GM21526 (cell line): ENCODE data around the gene PUSL1.

Source experiments
- ATAC-seq: cut with Tn5 transposase; IDR thresholded peaks from one replicate; pipeline ENCODE4 v1.9.1; 2021; ENCODE audit warnings: moderate library complexity; ENCODE audit not compliant: unreplicated experiment, low FRiP score

The PUSL1 gene

DNA sequence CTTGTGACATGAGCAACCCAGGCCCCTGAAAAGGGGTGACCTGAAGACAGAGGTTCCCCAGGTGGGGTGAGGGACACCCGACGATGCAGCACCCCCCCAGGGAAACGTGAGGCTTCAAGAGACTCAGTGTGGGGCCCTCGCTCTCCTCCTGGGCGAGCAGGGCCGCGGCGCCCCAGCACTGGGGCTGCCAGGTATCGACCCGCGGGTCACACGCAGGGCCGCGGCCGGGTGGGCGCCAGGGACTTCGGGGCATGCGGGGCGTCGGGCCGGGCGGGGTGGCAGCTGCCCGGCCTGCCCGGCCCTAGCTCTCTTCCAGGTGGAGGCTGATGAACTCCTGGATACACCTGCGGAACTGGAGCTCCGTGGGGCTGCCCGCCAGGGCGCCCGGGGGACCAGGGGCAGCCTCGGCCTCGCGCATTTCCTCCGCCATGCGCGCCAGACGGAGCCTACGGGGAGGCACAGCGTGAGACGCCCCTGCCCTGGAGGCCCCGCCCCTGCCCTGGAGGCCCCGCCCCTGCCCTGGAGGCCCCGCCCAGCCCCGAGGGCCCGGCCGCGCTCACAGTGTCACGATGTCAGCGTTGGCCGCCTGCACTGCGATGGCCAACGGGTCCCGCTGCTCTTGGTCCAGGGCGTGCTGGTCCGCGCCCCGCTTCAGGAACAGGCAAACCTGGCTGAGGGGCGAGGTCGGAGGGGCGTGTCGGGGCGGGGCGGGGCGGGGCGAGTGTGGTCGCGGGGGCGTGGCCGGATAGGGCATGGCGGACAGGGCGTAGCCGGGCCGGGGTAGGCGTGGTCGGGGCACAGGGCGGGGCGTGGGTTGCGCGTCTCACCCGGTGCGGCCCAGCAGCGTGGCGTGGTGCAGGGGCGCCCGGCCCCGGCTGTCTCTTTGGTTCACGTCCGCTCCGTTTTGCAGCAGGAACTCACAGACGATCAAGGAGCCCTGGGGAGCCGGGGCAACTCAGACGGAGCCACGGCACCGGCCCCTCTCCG lies 14.8 kb upstream of the PUSL1 start:
- ATAC-seq = no peak

GRCh38 chr1:1294250-1294890 lies 14.0 kb upstream of the PUSL1 start:
- ATAC-seq = no peak

DNA sequence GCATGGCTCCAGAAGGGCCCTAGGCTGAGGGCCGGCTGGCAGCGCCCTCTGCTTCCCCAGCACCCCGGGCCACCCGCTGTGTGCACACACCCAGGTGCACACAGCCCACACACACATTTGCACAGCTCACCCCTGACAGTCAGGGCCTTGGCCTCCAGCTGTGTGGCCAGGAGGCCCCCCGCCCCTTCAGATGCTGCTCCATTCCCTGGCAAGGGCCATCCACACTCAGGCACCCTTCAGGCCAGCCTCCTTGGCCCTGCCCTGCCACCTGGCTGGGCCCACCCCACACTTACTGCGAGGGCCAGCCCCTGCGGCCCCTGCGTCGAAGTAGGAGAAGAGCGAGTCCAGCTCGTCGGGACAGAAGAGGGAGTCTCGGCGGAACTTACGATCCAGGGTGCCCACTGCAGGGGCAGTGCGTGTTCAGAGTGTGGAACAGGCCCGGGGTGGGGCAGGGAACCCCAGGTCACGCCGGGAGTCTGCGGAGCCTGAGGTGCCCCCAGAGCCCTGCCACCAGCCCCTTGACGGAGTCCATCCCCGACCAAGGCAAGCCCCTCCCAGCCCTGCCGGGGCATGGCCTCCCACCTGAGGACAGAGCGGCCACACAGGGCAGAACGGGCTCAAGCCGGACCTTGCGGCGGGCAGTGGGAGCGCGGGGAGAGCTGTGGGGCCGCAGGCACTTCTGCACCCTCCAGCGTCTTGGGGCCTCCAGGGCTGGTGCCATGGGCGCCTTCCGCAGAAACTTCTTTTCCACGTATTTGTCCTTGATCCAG lies 13.1 kb upstream of the PUSL1 start:
- no peak for ATAC-seq

GRCh38 chr1:1296070-1297061 lies 12.0 kb upstream of the PUSL1 start:
- ATAC-seq = no peak

DNA sequence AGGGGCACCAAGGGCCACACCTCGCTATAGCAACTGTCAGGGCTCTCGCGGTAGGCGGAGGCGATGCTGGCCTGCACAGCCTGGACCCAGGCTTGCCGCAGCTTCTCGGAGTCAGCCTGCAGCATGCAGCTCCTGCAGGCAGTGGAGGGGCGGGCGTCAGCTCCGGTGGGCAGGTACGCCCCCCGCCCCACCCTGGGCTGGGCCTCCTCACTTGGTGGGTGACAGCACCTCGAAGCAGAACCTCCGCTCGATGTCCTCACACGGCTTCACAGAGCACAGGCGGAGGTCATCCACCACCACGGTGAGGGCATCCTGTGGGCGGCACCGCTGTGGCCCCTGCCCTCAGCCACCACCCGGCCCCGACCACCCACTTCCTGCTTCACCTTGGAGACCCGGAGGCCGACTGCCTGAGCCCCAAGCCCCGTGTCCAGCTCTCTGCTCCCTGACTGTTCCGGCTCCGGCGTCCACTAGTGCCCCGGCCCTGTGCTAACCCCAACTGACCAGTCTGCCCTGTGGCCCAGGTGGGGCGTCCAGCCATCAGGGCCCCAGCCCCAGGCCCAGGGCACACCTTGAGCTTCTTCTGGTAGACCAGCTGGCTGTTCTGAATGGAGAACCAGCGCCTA lies 10.5 kb upstream of the PUSL1 start:
- ATAC-seq = no peak

DNA sequence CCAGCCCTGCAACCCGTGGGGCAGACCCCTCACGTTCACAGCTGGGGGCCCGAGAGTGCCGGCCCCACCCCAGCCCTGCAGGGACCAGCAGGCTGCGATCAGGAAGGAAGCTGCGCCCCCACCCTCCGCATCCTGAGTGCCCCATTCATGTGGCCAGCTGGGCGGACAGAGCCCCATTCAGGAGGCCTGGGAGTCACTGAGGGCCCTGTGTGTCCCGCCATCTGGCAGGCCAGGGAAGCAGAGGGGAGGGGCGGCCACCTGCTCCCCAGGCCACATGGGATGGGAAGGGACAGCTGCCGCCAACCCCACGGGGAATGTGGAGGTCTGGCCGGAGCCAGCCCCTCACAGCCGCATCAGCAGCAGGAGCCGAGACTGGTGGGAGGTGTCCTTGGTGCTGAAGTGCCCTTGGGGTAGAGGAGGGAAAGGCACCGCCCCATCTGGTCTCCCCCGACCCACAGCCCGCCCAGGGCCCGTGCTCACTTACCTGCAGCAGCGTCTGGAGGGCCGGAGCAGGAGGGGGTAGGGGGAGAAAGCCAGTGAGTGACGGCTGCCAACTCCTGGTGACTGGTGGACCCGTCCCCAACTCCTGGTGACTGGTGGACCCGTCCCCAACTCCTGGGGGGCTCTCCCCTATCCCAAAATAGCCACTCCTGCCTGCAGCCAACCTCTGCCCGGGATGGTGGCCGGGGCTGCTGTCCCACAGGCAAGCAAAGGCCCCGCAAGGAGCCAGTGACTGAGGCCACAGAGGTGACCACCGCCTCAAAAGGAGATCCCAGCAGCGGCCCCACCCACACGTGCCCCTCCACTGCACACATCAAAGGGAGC lies 9.3 kb upstream of the PUSL1 start:
- no peak for ATAC-seq

DNA sequence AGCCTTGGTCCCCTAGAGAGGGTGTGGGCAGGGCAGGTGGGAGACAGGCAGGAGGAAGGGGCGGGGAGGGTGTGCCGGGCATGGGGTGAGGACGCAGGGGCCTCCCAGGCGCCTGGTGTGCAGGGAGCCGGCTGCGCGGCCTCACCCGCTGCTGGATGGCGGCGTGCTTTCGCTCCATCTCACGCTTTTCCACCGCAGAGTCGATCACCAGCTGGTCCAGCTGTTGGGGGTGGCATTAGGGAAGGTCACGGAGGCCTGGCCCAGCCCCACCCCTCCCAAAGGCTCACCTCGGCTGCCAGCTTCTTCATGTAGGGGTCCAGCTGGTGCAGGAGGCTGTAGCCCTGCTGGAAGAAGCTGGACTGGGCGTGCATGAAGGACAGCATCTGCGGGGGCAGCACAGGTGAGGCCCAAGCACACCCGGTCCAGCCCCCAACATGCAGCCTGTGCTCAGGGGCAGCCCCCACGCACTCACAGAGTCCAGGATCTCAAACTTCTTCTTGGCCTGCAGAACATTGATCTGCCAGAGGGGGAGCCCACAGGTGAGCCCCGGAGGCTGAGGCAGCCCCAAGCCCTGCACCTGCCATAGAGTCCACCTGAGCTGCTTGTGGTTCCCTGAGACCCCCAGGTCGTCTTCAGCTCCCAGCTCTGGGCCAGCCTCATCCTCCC lies 8.6 kb upstream of the PUSL1 start:
- ATAC-seq = no peak

DNA sequence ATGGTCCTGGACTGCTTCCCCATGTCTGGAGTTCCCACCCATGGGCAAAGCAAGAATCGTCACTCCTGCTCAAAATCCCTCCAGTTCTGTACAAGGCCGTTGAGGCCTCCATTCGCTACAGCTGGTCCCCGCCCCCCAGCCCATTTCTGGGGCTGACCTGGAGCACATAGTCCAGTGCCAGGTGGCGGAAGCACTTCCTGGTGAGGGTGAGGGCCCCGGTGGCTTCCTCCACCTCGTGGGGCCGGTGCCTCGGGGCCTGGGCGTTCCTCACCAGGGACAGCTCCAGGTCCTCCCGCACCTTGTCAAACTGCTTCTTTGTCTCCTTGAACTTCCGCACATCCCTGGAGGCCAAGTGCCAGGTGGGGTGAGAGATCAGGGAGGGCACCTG lies 8.1 kb upstream of the PUSL1 start:
- ATAC-seq = no peak

DNA sequence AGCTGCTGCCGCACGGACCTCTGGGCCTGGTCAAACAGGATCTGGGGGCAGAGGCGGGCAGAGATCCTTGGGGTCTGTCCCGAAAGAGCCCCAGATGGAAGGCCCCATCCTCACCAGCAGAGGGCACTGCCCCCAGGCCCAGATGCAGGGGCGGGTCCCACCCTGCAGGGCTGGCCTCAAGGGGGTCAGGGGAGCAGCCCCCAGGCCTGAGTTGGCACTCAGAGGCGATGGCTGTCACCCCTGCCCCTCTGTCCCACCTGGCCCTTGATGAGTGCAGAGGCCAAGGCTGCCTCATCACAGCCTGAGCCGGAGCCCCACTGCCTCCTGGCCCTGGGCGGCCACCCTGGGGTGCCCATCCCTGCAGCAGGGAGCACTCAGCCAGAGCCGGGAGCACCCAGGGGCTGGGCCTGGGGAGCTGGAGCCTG lies 6.4 kb upstream of the PUSL1 start:
- ATAC-seq = no peak

- ATAC-seq = no peak
These were observed 5.4 kb upstream of the PUSL1 start for GRCh38 chr1:1302951-1303509.

DNA sequence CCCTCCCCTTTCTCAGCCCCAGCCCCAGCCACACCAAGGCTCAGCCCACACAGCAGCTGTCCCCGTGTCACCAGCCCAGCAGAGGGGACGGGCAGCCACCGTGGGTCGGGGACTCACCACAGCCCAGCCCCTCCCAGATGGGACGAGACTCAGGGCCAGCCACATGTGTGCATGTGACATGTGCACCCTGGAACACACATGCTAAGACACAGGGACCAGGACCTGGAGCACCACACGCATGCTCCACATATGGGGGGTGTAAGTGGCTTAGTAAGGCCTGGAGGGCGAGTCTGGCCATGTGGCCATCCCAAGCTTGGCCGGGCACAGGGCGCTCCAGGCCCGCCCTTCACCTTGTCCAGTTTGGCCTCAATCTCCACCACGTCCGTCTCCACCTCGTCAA lies 4.7 kb upstream of the PUSL1 start:
- no peak for ATAC-seq

- ATAC-seq = no peak
These were observed 3.8 kb upstream of the PUSL1 start for GRCh38 chr1:1304331-1305299.

DNA sequence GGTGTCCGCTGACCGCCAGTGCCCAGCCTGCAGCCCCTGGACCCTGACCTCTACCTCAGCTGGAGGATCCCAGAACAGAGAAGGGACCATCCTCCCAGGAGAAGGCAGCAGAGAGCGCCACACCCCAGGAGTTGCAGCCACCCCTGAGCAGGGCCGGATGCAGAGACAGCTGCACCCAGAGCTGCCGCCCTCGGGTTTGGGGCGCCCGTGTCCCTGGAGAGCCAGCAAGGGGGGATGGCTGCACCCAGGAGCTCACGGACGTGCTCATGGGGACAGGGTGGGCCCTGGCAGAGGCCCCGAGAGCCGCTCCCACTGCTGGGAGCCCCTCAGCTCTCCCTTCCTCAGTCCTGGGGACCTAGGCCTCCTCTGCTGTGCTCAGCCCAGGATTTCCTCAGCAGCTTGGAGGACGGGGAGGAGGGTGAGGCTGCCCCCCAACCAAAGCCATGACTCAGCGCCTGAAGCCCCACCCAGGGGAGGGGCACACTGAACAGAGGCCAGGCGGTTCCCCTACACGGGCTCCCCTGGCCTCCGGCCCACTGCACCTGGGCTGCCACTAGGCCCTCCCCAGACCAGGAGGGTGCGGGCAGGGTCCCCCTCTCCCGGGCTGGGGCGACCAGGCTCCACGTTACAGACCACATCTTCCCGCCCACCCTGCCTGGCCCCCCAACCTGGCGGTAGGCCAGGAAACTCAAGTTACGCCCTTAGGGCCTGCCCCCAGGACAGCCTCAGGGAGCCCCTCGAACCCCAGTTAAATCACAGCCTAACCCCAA lies 2.9 kb upstream of the PUSL1 start:
- ATAC-seq = no peak

- ATAC-seq = no peak
These were observed 2.2 kb upstream of the PUSL1 start for GRCh38 chr1:1306070-1306660.

DNA sequence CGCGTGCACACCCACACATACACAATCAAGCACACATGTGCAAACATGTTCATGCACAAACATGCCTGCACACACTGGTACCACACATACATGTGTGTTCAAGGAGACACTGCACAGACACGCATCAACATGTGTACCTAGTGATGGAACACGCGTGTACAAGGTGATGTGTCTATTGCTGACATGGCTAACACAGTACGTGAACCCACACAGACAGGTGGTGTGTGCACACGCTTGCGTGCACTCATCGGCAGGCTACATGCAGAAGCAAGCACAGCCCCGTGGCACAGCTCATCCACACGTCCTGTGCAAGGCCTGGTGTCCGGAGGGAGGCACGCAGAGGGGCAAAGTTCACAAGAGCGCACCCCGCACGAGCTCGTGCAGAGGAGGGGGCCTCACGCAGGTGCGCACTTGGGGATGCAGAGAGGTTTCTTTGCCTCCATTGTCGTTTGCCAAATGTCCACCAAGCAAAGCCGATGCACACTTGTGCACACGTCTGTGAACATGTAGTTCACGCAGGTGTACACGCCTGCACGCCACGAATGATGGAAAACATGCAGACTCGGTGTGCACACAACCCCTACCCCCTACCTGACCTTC lies 1.6 kb upstream of the PUSL1 start:
- no peak for ATAC-seq
